GM21367 (cell line): ENCODE measurements around the gene NCCRP1.

Experiments
- ATAC-seq: cut with Tn5 transposase; IDR thresholded peaks from one replicate; pipeline ENCODE4 v1.9.1; 2021; ENCODE audit not compliant: unreplicated experiment

Gene NCCRP1

GRCh38 chr19:39164289-39164688, 32.5 kb upstream of the NCCRP1 start:
- ATAC-seq = no peak

DNA sequence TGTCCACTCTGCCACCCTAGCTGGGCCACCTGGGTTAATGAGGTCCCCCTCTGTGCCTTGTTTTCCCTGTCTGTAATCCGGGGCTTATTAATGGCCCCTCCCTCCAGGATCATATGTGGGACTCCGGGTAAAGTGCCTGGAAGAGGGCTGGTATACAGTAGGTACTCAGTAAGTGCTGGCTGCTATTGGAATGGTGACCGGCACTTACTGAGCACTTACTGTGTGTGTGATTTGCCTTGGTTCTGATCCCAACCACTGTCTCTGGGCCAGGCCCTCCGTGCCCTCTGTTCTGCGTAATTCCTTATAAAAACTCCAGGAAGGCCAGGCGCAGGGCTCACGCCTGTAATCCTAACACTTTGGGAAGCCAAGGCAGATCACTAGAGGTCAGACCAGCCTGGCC, 30.9 kb upstream of the NCCRP1 start:
- no peak for ATAC-seq

DNA sequence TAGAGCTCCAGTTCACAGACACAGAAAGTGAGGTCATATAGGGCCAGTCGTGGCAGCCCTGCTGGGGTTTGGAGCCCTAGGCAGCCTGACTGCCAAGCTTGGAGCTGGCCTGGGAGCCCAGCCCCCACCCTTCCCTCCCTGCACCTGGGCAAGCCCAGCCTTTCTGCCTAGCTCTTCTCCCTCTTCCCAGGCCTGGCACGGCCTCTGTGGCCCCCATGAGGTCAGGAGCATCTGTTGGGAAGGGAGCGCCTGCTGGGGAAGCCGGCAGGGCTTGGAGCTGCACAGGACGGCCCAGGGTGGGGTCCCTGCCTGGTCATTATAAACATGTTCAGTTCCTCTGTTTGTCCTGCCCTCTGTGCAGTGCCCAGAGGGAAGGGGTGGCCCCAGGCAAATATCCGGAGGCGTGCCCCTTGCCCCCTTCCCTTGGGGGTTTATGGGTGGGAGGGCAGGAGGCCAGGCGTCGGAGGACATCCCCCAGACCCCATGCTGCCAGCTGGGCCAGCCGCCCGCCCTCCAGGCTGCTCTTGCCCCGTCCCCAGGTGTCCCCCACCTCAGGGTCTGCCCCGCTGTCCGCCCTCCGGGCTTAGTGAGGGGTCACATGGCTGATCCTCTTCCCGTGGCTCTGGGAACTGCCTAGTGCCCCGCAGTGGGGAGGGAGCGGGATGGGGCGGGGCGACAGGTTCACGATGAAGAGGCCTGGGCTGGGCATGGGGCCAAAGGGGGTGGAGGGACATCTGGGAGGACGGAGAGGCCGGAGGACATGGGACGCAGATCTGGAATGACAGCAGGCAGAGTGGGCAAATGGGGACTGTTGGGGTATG, 30.0 kb upstream of the NCCRP1 start:
- ATAC-seq = no peak

DNA sequence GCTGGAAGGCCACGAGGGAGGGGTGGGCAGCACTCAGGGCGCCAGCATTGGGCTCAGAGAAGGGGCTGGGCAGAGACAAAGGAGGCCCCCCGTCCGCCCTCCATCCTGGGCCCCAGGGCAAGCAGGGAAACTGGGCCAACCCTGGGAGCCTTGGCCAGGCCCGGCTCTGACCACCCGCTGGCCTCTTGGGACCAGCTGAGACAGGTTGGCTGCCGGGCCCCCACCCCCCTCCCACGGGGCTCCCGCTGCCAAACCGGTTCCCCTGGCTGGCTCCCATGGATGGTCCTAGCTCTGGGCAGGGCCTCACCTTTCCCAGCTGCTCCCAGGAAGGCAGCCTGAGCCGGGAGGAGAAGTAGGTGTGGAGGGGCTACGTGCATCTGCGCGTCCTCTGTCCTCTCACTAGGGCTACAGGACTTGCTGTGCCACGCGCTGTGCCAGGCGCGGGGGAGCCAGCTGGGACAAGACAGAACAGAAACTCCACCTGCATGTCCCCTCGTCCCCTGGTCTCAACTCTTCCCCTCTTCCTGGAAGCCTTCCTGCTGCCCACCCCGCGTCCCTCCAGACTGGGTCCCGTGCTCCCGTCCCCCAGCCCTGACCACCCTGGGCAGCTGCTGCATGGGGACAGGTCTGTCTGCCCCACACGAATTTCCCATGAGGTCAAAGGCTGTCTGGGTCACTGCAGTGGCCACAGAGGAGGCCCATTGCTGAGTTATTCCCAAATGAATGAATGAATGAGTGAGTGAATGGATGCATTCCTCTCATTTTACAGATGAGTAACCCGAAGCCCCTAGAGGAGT, 29.1 kb upstream of the NCCRP1 start:
- ATAC-seq = no peak

GRCh38 chr19:39168258-39169142, 28.3 kb upstream of the NCCRP1 start:
- no peak for ATAC-seq

- no peak for ATAC-seq
Observed at GRCh38 chr19:39169143-39169810, 27.5 kb upstream of the NCCRP1 start.

DNA sequence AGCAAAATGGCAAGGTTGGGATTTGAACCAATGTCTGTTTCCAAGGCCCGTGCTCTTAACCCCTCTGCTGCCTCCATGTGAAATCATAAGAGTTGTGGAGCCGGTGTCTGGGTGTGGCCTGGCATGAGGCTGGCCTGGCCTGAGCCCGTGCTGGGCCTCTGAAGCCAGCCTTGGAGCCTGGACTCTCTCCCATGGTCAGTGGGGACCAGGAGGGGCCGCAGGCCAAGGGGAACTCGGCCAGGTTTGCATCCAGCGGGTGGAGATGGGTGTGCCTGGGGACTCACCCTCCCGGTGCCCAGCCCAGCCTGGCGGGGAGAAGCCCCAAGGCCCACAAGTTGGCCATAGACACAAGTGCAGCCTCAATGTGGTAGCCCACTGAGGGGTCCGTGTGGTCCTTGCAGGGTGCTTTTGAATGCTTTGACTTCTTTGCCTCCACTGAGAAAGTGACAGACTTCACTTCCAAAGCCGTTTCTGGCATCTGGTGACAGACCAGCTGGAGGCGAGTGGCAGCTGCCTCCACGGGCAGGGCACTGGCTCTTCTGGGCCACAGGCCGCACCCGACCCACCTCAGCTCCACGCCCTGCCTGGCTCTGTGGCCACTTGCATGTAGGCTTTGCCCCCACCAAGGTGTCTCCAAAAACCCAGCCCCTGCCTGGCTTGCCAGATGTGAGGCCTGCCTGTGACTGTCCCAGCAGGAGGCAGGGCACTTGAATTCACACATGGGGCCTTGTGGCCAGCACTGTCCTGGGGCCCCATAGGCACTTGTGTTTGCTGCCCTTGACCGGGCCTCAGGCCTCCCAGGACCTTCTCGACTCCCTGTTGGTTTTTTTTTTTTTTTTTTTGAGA, 26.2 kb upstream of the NCCRP1 start:
- no peak for ATAC-seq

DNA sequence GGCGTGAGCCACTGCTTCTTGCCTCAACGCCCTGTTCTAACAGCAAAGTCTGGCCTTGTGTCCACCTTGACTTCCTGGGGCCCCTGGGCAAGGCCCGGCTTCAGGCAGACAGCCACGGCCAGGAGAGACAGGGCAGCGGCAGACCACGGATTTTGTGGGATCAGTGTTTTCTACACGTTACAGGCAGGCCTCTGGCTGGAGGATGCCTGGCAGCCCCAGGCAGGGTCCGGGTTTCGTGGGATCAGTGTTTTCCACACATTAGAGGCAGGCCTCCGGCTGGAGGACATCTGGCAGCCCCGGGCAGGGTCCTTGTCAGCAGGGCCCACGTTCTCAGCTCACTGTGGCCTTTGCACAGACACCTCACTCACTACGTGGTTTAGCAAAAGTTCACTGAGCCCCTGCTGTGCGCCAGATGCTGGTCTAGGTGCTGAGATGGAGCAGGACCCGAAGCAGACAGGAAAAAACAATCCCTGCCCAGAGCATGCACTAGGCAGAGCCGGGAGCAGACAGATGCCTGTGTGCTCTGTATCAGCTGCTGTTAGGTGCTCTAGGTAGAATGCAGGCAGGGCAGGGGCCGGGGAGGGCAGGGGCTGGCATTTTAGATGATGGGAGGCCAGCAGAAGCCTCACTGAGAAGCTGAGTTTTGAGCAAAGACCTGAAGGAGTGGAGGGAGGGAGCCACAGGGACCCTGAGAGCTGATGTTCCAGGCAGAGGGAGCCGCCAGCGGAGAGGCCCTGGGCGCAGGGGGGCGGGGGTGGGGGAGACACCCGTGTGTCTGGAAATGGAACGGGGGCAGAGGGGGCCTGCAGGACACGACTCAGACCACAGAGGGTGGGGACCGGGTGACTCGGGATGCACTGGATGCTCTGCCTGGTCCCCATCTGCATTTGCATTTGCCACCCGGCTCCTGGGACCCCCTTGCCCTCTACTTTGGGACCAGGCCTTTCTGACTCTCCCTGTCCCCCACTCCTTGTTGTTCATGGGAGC, 25.0 kb upstream of the NCCRP1 start:
- no peak for ATAC-seq

DNA sequence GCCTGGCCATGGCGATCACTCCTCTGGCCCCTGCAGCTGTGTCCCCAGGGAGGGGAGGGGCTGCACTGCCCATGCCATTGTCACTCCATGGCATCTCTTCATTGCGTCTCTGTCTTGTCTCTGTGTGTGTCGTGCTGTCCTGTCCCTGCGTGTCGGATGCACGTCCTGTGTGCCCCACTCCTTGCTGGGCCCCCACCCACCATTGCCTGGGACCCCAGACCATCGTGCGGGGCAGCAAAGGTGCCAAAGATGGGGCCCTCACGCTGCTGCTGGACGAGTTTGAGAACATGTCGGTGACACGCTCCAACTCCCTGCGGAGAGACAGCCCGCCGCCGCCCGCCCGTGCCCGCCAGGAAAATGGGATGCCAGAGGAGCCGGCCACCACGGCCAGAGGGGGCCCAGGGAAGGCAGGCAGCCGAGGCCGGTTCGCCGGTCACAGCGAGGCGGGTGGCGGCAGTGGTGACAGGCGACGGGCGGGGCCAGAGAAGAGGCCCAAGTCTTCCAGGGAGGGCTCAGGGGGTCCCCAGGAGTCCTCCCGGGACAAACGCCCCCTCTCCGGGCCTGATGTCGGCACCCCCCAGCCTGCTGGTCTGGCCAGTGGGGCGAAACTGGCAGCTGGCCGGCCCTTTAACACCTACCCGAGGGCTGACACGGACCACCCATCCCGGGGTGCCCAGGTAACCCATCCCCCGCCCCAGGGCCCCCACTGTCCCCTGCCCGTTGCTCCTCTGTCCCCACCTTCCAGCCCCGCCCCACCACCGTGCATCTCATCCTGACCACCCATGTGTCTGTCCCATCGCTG, 23.9 kb upstream of the NCCRP1 start:
- no peak for ATAC-seq

DNA sequence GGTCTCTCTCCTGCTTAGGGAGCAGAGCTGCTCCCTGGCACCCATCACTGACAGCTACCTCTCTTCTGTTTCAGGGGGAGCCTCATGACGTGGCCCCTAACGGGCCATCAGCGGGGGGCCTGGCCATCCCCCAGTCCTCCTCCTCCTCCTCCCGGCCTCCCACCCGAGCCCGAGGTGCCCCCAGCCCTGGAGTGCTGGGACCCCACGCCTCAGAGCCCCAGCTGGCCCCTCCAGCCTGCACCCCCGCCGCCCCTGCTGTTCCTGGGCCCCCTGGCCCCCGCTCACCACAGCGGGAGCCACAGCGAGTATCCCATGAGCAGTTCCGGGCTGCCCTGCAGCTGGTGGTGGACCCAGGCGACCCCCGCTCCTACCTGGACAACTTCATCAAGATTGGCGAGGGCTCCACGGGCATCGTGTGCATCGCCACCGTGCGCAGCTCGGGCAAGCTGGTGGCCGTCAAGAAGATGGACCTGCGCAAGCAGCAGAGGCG, 23.2 kb upstream of the NCCRP1 start:
- ATAC-seq = no peak

GRCh38 chr19:39174142-39174541, 22.6 kb upstream of the NCCRP1 start:
- no peak for ATAC-seq

GRCh38 chr19:39174558-39175544, 21.9 kb upstream of the NCCRP1 start:
- ATAC-seq = no peak

GRCh38 chr19:39175564-39175963, 21.2 kb upstream of the NCCRP1 start:
- ATAC-seq = no peak

DNA sequence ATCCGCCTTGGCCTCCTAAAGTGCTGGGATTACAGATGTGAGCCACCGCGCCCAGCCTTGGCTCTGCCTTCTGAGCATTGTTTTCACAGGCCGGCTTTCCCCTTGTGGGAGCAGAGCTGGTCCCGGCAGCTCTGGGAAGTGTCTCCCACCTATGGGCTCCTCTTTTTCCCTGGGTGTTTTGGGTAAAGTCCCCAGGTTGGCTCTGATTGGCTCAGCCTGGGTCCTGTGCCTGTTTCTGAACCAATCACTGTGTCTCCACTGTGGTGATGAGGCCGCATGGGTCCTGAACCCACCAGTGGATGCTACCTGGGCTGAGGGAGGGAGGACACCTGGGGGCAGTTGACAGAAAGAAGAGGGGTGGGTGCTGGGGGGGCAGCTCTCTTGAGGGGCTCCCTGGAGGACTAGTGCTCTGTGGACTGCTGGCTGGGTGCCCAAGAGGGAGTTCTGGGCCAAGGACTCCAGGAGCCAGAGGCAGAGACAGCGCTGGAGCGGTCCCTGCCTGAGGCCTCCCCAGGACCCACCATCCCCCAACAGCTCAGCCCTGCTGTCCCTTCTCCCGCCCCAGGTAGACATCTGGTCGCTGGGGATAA, 19.6 kb upstream of the NCCRP1 start:
- no peak for ATAC-seq

GRCh38 chr19:39177736-39178135, 19.0 kb upstream of the NCCRP1 start:
- ATAC-seq = no peak
